ENCODE data around the gene RBBP7. TPM values are rescaled to one million over a fixed set of nuclear protein-coding genes. Genes with fewer than 3 reads are reported as not detected.
"Not testable (repeated sequence)": the region's sequence is repeated elsewhere in the genome, so short reads cannot be mapped to it uniquely, and the experiment has no call there.

Gene RBBP7
- total RNA-seq, 1 donor from 2014 or later = 63.4 TPM

DNA sequence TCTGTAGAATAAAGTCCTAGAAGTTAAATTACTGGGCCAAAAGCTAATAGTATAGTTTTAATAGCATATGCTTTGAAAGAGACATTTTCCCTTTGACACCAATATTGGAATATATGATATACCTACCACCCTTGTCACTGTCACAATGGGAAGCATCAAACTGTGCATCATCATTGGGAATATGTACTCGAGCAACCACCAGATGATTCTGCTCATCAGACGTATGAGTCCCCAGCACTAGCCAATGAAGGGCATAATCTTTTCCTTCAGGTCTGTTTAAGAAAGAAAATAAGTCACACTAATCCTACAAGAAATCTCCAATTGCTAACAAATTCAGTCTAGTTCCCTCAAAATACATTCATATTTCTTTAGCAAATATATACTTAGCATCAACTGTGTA is 7.3 kb downstream of the RBBP7 start:
- TF ChIP-seq CTCF (IDR thresholded peaks at IDR 0.05) = no peak

GRCh38 chrX:16856744-16857143 is 13.4 kb downstream of the RBBP7 start:
- TF ChIP-seq CTCF (IDR thresholded peaks at IDR 0.05) = no peak
- no peak overlapping the region for H3K27ac ChIP-seq
- no peaks in the 10 kb centered on the region for H3K27me3 ChIP-seq
- intact Hi-C loops (cut with DNase I) = no loop called here
- no peaks in the 10 kb centered on the region for H3K9me3 ChIP-seq
- no peak overlapping the region for H3K4me3 ChIP-seq
- no peak for ATAC-seq
- DNase-seq = no peak
- H3K4me1 ChIP-seq = no peaks in the 10 kb centered on the region
- peaks cover 38% of the 10 kb centered on the region for H3K36me3 ChIP-seq

More for the DNA sequence above, 7.3 kb downstream of the RBBP7 start:
- Histone ChIP-seq H3K27ac (no peak overlapping the region), H3K4me3 (no peak overlapping the region), H3K36me3 (peaks cover 6% of the 10 kb centered on the region), H3K9me3 (no peaks in the 10 kb centered on the region), H3K27me3 (no peaks in the 10 kb centered on the region), H3K4me1 (peaks cover 3% of the 10 kb centered on the region)
- intact Hi-C loops (cut with DNase I) = no loop called here
- ATAC-seq (no peak), DNase-seq (no peak)

- H3K4me3 ChIP-seq; H3K4me1 ChIP-seq; H3K27me3 ChIP-seq; intact Hi-C loops (cut with DNase I); DNase-seq; ATAC-seq; H3K9me3 ChIP-seq; H3K27ac ChIP-seq: not testable (repeated sequence)
- peaks cover 42% of the 10 kb centered on the region for H3K36me3 ChIP-seq
These were observed 14.1 kb downstream of the RBBP7 start for GRCh38 chrX:16856076-16856404.

DNA sequence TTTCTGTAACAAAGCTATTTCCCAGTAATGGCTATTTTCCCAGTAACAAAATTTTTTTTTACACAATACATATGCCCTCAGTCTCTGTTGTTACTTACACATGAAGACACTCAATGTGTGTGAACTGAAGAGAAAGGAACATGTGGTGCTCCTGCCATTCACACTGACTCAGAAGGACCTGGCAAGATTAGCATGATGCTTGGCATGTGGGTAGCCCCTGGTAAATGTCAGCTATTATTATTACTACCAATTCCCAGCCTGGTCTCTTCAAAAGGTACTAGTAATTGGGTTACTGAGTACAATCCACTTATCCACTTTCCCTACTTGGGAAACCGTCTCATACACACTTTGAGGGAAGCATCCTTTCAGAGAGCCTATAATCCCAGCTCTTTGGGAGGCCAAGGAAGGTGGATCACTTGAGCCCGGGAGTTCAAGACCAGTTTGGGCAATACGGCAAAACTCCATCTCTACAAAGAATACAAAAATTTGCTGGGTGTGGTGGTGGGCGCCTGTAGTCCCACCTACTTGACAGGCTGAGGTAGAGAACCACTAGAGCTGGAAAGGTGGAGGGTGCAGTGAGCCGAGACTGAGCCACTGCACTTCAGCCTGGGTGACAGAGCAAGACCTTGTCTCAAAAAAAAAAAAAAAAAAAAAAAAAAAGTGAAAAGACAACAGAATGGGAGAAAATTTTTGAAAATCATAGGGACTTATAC is 14.6 kb downstream of the RBBP7 start:
- Histone ChIP-seq H3K4me1 (no peaks in the 10 kb centered on the region), H3K36me3 (peaks cover 41% of the 10 kb centered on the region)
- ATAC-seq = no peak

GRCh38 chrX:16853537-16853936 is 16.6 kb downstream of the RBBP7 start:
- Histone ChIP-seq H3K27me3 (no peaks in the 10 kb centered on the region), H3K27ac (no peak overlapping the region), H3K4me1 (no peaks in the 10 kb centered on the region), H3K4me3 (no peak overlapping the region), H3K36me3 (peaks cover 41% of the 10 kb centered on the region), H3K9me3 (no peaks in the 10 kb centered on the region)
- TF ChIP-seq CTCF (IDR thresholded peaks at IDR 0.05) = no peak
- DNase-seq = no peak
- intact Hi-C loops (cut with DNase I) = no loop called here
- no peak for ATAC-seq

More for the DNA sequence above, 14.6 kb downstream of the RBBP7 start:
- Histone ChIP-seq H3K4me3 (no peak overlapping the region), H3K27ac (no peak overlapping the region), H3K27me3 (no peaks in the 10 kb centered on the region), H3K9me3 (no peaks in the 10 kb centered on the region)
- TF ChIP-seq CTCF (IDR thresholded peaks at IDR 0.05) = no peak
- no peak for DNase-seq
- intact Hi-C loops (cut with DNase I) = no loop called here

- H3K4me1 ChIP-seq = no peaks in the 10 kb centered on the region
- no peak overlapping the region for H3K4me3 ChIP-seq
- no peak for ATAC-seq
- peaks cover 46% of the 10 kb centered on the region for H3K36me3 ChIP-seq
- TF ChIP-seq CTCF (IDR thresholded peaks at IDR 0.05) = no peak
- H3K27me3 ChIP-seq = no peaks in the 10 kb centered on the region
- intact Hi-C loops (cut with DNase I) = no loop called here
- no peak overlapping the region for H3K27ac ChIP-seq
- no peak for DNase-seq
- H3K9me3 ChIP-seq = no peaks in the 10 kb centered on the region
These were observed 17.5 kb downstream of the RBBP7 start for GRCh38 chrX:16852617-16853179.

Data from upper lobe of right lung (tissue), 1 donor.